ENCODE measurements around the gene KRT72.

Gene KRT72

DNA sequence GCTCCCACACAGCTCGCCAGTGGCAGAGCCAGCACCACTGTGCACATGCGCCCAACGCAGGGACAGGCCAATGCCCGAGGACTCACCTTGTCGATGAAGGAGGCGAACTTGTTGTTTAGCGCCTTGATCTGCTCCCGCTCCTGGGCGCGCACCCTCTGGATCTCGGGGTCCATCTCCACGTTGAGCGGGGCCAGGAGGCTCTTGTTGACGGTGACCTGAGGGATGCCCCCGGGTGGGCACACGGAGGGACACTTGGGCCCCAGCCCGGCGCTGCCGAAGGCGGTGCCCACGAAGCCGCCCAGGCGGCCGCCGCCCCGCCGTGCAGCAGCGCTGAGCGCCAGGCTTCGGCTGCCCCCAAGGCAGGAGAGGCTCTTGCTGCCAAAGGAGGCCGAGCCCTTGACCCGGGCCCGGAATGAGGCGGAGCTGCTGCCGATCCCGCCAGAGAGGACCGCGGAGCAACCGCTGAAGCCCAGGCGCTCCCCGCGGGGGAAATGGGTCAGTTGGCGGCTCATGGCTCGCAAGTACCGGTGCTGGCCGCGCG lies at the start of gene KRT72:
KRT72 (minus strand) TSS at position 523 of the 541 bp plus-strand sequence; CDS start at position 512, 11 bp downstream.
- no peak within 1 kb of the TSS for H3K4me3 Mint-ChIP-seq
- peaks cover 42% of the 10 kb centered on the region for H3K4me1 Mint-ChIP-seq (ENCODE audit: low read depth)
- no peaks in the 10 kb centered on the region for H3K27me3 Mint-ChIP-seq
- H3K27ac Mint-ChIP-seq: no peak within 1 kb of the TSS
- no peaks in the 10 kb centered on the region for H3K36me3 Mint-ChIP-seq (ENCODE audit: low read depth)
- H3K9me3 Mint-ChIP-seq: no peaks in the 10 kb centered on the region

DNA sequence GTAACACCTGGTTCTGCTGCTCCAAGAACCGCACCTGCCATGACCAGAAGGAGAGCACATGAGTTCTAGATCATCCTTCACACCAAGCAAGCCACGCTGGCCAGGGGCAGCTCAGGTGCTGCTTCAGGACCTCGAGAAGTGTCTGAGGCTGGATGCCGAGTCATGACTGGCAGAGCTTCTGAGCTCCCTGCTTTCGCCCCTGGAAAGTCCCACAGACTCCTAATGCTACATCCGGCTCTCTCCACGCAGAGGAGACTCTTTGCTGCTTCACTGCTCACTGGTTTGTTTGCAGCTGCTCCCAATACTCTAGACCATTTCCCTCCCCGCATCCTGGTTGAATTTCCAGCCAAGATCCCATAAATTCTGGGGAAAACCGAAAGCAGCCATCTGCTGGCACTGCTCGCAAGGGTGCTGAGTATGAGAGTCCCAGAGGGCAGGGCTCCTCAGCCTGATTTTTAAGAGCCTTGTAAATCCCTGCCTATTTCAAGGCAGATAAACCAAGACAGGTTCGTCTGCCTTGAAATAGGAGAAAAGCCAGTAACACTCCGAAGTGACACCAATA lies 49.3 kb upstream of the KRT72 start:
- Mint-ChIP-seq H3K36me3 (ENCODE audit: low read depth) (no peaks in the 10 kb centered on the region), H3K4me1 (ENCODE audit: low read depth) (peaks cover 36% of the 10 kb centered on the region), H3K27me3 (no peaks in the 10 kb centered on the region), H3K4me3 (no peak overlapping the region), H3K9me3 (no peaks in the 10 kb centered on the region), H3K27ac (no peak overlapping the region)

DNA sequence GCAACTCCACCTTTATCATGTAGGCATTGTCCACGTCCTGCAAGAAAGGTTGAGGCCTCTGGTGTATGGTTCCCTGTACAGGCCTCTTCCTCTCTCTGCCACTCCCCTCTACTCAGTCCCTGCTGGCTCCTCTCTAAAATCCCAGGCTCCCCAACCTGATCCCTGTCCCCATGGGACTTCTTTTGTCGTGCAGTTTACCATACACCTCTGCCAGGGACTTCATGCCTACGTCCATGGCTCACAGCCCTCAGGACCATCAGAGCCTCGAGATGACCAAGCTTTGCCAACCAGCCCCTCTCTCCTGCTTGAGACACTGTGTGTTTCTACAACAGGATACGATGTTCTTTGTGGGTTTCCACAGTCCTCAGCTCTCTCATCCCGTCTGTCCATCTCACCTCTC lies 47.8 kb upstream of the KRT72 start:
- Mint-ChIP-seq H3K36me3 (ENCODE audit: low read depth) (no peaks in the 10 kb centered on the region), H3K4me3 (no peak overlapping the region), H3K27ac (no peak overlapping the region), H3K4me1 (ENCODE audit: low read depth) (peaks cover 50% of the 10 kb centered on the region), H3K9me3 (no peaks in the 10 kb centered on the region), H3K27me3 (no peaks in the 10 kb centered on the region)

DNA sequence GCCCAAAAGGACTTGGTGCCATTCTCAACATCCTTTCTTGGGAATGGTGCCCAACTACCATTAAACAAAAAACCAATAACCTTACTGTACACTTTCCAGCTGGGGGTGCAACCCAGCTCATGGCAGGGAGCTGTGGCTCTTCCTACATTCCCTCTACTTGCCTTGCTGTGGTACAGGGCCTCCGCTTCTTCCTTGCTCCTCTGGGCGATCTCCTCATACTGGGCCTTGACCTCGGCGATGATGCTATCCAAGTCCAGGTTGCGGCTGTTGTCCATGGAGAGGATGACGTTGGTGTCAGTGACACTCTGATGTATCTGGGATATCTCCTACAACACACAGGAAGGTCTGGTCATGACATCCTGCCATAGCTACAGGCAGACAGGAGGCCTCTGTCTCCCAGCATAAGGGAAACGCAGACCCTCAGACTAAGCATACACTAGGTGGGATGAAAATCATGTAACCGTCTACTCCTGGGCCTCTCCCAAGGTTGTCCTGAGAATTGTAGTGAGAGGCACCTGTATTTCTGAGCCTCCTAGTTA lies 46.8 kb upstream of the KRT72 start:
- Mint-ChIP-seq H3K27me3 (no peaks in the 10 kb centered on the region), H3K4me1 (ENCODE audit: low read depth) (peaks cover 50% of the 10 kb centered on the region), H3K4me3 (no peak overlapping the region), H3K36me3 (ENCODE audit: low read depth) (no peaks in the 10 kb centered on the region), H3K9me3 (no peaks in the 10 kb centered on the region), H3K27ac (no peak overlapping the region)

DNA sequence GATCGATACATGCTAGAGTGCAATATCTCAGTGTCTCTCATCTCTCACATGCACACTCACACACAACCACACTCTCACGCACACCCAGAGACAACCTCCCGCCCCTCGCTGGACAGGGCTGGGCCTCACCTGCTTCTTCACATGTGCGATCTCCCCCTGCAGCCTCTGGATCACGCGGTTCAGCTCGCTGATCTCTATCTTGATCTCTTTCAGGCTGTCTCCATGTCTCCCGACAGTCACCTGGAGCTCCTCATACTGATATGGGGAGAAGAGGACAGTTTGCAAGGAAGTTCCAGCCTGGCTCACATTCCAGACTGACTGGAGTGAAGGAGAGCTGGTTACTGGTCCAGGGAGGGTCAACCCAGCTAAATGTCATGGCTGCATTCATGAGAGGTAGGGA lies 46.3 kb upstream of the KRT72 start:
- Mint-ChIP-seq H3K9me3 (no peaks in the 10 kb centered on the region), H3K36me3 (ENCODE audit: low read depth) (no peaks in the 10 kb centered on the region), H3K4me3 (no peak overlapping the region), H3K4me1 (ENCODE audit: low read depth) (peaks cover 50% of the 10 kb centered on the region), H3K27ac (no peak overlapping the region), H3K27me3 (no peaks in the 10 kb centered on the region)

DNA sequence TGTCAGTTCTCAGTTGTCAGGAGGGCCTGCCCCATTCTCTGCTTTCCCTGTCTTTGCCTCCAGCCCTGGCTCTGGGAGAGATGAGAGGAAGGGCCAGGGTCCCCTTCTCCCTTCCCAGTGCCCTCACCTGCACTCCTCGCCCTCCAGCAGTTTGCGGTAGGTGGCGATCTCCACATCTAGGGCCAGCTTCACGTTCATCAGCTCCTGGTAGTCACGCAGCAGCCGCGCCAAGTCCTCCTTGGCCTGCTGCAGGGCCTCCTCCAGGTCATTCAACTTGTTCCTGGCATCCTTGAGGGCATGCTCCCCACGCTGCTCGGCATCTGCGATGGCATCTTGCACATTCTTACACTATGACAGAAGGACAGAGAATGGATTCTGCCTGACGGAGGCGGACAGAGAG lies 45.4 kb upstream of the KRT72 start:
- no peaks in the 10 kb centered on the region for H3K27me3 Mint-ChIP-seq
- no peak overlapping the region for H3K27ac Mint-ChIP-seq
- no peaks in the 10 kb centered on the region for H3K9me3 Mint-ChIP-seq
- no peak overlapping the region for H3K4me3 Mint-ChIP-seq
- H3K4me1 Mint-ChIP-seq (ENCODE audit: low read depth): peaks cover 56% of the 10 kb centered on the region
- no peaks in the 10 kb centered on the region for H3K36me3 Mint-ChIP-seq (ENCODE audit: low read depth)

DNA sequence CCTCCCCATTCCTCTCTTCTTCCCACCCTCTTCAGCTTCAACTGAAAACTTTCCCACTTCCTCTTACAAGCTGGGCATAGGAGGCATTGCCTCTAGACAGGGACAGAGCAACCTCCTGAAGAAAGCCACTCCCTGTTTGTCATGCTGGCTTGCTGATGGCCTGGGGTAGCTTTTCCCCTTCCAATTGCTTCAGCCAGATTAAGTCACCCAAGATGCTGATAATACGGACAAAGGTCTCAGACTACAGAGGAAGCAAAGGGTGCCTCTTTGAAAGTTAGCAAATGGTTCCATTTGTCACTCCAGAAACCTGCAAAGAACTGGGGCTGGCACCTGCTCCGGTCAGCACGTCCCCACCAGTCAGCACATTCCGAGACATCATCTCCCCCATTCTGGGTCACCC lies 44.7 kb upstream of the KRT72 start:
- Mint-ChIP-seq H3K4me3 (no peak overlapping the region), H3K36me3 (ENCODE audit: low read depth) (no peaks in the 10 kb centered on the region), H3K27me3 (no peaks in the 10 kb centered on the region), H3K4me1 (ENCODE audit: low read depth) (peaks cover 59% of the 10 kb centered on the region), H3K9me3 (no peaks in the 10 kb centered on the region), H3K27ac (peak overlapping the region; percentile 15)

DNA sequence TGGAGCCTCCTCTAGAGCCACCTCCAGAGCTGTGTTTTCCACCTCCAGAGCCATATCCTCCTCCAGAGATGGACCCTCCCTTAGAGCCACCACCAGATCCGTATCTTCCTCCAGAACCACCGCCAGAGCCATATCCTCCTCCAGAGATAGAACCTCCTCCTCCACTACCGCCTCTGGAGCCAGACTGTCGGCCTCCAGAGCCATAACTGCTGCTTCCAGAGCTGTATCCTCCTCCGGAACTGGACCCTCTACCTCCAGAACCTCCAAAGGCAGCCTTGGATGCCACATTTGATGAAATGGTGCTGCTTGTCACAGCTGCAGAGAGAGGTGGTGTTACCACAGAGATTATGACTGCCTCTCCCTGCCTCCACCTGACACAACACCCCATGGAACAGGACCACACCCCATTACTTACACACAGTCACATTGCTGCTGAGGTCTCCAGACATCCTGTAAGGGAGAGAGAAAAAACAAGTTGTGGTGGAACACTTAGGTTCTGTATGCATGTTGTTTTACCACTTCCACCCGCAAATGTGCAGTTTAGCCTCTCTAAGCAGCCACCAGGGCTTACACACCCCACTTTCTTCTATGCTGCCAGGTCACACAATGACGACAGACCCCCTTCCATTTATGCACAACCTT lies 44.0 kb upstream of the KRT72 start:
- Mint-ChIP-seq H3K36me3 (ENCODE audit: low read depth) (no peaks in the 10 kb centered on the region), H3K27me3 (no peaks in the 10 kb centered on the region), H3K4me3 (peak overlapping the region; percentile 9), H3K27ac (peak overlapping the region; percentile 49), H3K4me1 (ENCODE audit: low read depth) (peaks cover 59% of the 10 kb centered on the region), H3K9me3 (no peaks in the 10 kb centered on the region)

DNA sequence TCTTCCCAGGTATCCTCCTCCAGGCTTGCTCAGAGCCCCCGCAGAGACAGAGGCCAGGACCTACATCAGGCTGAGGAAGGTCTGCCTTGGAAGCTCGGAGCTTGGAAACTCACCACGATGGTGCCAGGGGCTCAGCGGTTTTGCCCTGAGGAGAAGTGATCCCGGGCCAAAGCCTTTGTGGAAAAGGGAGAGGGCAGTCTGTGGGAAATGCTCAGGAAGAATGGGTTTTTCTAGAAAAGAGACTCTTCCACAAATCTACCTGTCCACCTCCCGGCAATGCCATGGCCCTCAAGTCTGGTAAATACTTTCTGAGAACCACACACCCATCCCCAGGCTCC lies 42.8 kb upstream of the KRT72 start:
- Mint-ChIP-seq H3K27me3 (no peaks in the 10 kb centered on the region), H3K36me3 (ENCODE audit: low read depth) (no peaks in the 10 kb centered on the region), H3K4me3 (no peak overlapping the region), H3K27ac (no peak overlapping the region), H3K9me3 (no peaks in the 10 kb centered on the region), H3K4me1 (ENCODE audit: low read depth) (peaks cover 55% of the 10 kb centered on the region)

DNA sequence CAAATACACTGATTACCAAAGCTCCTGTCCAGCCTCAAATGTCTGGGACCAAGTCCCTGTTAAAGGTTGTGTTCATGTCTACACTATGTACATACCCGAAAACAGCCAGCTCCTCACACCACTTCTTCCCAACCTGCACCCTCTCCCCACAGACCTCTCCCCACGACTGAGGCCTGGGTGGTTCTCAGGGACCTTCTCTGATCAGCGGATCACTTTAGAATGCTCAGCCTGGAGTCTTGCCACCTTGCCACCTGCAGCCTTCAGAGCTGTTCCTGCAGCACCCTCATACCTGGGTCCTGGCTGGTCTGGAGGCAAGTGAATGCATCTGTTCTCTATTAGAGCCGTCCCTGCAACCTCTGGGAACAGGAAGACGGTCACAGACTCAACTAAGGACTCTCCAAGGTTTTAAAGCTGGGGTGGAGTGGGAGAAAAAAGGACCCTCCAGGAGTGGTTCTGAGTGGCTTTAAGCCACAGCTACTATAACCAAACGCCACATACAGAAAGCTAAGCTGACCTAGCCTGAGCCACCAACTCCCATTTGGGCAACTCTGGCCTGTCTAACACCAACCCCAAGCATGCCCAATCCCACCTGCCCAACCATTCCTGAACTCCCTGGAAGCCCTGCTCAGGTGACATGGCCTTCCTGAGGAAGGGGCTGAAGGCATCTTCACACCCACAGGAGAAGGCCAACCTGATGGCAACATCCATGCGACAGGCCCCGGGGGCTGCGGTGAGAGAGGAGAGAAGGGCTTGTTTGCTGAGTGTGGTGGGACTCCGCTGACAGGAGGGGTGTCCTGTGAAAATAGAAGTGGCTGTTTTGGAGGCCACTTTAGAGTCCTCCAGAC lies 42.2 kb upstream of the KRT72 start:
- no peak overlapping the region for H3K4me3 Mint-ChIP-seq
- H3K36me3 Mint-ChIP-seq (ENCODE audit: low read depth): no peaks in the 10 kb centered on the region
- H3K9me3 Mint-ChIP-seq: no peaks in the 10 kb centered on the region
- H3K4me1 Mint-ChIP-seq (ENCODE audit: low read depth): peaks cover 50% of the 10 kb centered on the region
- no peak overlapping the region for H3K27ac Mint-ChIP-seq
- no peaks in the 10 kb centered on the region for H3K27me3 Mint-ChIP-seq

DNA sequence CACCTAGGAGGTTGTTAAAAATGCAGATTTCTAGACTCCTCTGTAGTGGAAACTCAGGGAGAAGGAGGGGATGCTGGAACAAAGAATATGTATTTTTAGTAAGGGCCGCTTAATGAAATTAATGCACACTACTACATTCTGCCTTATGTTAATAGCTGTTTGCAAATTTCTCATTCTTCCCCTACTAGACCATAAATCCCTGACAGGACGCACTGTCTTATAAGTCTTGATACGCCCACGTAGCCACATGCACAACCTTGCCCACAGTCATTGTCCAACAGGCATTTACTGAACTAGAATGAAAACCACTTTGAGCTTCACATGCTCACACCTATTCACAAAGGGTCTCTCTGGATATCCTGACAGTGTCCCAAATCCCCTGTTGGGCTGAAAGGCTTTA lies 40.2 kb upstream of the KRT72 start:
- H3K27me3 Mint-ChIP-seq: no peaks in the 10 kb centered on the region
- no peaks in the 10 kb centered on the region for H3K9me3 Mint-ChIP-seq
- peaks cover 32% of the 10 kb centered on the region for H3K4me1 Mint-ChIP-seq (ENCODE audit: low read depth)
- no peak overlapping the region for H3K27ac Mint-ChIP-seq
- H3K36me3 Mint-ChIP-seq (ENCODE audit: low read depth): no peaks in the 10 kb centered on the region
- no peak overlapping the region for H3K4me3 Mint-ChIP-seq

DNA sequence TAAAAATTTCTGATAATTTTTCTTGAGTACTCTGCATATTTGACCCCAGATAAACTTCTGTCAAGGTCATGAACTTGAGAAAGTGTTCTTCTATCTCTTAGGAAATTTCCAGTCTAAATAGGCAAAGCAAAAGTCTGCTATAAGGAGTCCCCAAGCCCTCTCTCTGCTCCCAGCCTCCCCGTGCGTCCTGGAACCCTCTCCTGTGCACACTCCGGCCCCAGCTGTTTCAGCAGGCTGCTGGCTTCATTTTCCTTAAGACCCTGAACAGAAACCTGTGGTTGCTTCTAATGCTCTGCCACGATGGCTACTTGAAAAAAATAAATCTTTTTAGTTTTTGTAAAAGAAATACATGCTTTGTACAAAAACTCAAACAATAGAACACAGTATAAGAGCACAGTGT lies 36.0 kb upstream of the KRT72 start:
- Mint-ChIP-seq H3K9me3 (no peaks in the 10 kb centered on the region), H3K36me3 (ENCODE audit: low read depth) (no peaks in the 10 kb centered on the region), H3K27ac (no peak overlapping the region), H3K4me1 (ENCODE audit: low read depth) (peaks cover 34% of the 10 kb centered on the region), H3K27me3 (no peaks in the 10 kb centered on the region), H3K4me3 (no peak overlapping the region)

DNA sequence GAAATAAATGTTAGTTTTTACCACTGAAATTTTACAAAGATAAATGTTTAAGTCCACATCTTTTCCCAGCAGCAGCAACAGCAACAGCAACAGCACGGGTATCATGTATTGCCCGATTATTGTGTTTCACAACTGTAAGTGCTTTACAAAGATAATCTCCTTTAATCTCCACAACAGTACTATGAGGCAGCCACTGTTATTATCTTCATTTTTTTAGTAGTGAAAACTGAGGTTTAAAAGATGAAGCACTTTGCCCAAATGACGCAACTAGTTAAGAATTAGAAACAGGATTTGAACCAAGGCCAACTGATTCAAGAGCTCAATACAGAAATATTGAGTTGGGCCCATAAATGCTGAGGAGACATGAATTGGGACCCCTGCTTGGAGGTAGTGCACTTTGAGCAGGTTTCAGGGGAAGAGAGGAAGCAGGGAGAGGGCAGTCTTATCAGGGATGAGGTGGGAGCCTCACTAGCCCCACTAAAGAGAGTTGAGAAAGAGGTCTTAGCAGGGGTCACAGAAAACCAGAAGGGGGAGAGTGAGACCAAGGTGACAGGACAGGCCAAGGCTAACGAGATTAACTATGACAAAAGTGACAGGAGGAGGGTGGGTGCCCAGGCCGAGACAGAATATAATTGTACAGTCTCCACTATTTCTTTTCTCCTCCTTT lies 35.5 kb upstream of the KRT72 start:
- Mint-ChIP-seq H3K36me3 (ENCODE audit: low read depth) (no peaks in the 10 kb centered on the region), H3K4me1 (ENCODE audit: low read depth) (peaks cover 36% of the 10 kb centered on the region), H3K4me3 (no peak overlapping the region), H3K9me3 (no peaks in the 10 kb centered on the region), H3K27me3 (no peaks in the 10 kb centered on the region), H3K27ac (no peak overlapping the region)

DNA sequence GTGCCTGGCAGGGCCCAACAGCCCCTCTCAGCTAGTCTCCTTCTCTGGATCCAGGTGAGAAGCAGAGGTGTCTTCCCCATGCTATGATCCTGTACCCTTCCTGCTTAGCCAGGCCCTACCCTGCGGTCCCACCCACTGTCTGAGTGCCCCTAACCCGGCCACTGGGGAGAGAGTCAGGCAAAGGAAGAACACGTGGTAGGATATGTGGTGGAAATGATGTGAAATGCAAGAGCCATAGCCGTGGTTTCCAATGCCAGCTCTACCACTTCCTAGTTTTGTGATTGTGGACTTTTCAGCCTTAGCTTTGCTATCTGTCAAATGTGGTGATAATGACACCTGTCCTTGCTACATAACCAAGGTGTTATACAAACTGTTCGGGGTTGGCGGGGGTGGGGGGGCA lies 34.9 kb upstream of the KRT72 start:
- H3K36me3 Mint-ChIP-seq (ENCODE audit: low read depth): no peaks in the 10 kb centered on the region
- no peaks in the 10 kb centered on the region for H3K27me3 Mint-ChIP-seq
- H3K27ac Mint-ChIP-seq: no peak overlapping the region
- H3K9me3 Mint-ChIP-seq: no peaks in the 10 kb centered on the region
- H3K4me1 Mint-ChIP-seq (ENCODE audit: low read depth): peaks cover 36% of the 10 kb centered on the region
- H3K4me3 Mint-ChIP-seq: no peak overlapping the region
